GM12875 (cell line): ENCODE measurements around the gene ADK.
"Not testable (repeated sequence)": the region's sequence is repeated elsewhere in the genome, so short reads cannot be mapped to it uniquely, and the experiment has no call there.

Experiments
- H3K4me3 ChIP-seq: one replicate; pipeline ENCODE4 v1.5.1; 2011; ENCODE audit warnings: low read depth, low read length, control low read depth
- TF ChIP-seq, protein P1 (sequence below): IDR thresholded peaks from 2 replicates; pipeline ENCODE4 v1.5.1; 2011; ENCODE audit warnings: low read depth, mild to moderate bottlenecking, control low read depth, inconsistent platforms, low read length, moderate library complexity, borderline replicate concordance; ENCODE audit not compliant: insufficient read depth

The ADK gene

DNA sequence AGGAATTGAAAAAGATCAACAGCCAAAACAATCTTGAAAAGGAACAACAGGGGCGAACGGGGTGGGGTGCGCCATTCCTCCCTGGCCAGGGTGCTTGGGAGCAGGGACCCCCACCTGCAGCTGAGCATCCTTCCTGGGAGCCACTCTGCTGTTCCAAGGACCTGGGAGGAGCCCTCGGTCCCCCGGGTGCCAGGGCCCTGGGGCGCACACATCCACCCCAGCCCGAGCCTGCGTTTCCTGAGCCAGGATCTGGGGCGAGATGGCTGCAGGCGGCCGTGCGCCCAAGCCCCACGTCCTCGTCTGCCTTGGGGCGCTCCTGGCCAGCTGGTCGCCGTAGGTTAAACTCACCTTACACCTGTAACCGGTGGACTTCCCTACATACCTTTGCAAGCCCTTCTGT lies 11.0 kb upstream of the ADK start:
- TF ChIP-seq, protein P1, sequence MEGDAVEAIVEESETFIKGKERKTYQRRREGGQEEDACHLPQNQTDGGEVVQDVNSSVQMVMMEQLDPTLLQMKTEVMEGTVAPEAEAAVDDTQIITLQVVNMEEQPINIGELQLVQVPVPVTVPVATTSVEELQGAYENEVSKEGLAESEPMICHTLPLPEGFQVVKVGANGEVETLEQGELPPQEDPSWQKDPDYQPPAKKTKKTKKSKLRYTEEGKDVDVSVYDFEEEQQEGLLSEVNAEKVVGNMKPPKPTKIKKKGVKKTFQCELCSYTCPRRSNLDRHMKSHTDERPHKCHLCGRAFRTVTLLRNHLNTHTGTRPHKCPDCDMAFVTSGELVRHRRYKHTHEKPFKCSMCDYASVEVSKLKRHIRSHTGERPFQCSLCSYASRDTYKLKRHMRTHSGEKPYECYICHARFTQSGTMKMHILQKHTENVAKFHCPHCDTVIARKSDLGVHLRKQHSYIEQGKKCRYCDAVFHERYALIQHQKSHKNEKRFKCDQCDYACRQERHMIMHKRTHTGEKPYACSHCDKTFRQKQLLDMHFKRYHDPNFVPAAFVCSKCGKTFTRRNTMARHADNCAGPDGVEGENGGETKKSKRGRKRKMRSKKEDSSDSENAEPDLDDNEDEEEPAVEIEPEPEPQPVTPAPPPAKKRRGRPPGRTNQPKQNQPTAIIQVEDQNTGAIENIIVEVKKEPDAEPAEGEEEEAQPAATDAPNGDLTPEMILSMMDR, result no peak
- H3K4me3 ChIP-seq, result no peak overlapping the region

- no peak overlapping the region for H3K4me3 ChIP-seq
- TF ChIP-seq, protein P1, result no peak
These were observed 10.5 kb upstream of the ADK start for GRCh38 chr10:74140553-74140952.

GRCh38 chr10:74145133-74145532 lies 5.9 kb upstream of the ADK start:
- TF ChIP-seq, protein P1, result no peak
- H3K4me3 ChIP-seq, result no peak overlapping the region

- not testable (repeated sequence) for H3K4me3 ChIP-seq
These were observed 4.0 kb upstream of the ADK start for GRCh38 chr10:74146980-74147379.

- TF ChIP-seq, protein P1, result no peak
- H3K4me3 ChIP-seq, result peak within 1 kb of the TSS; percentile 100
These were observed 624 bp upstream of the ADK start, which contains the start of gene AP3M1 for GRCh38 chr10:74150204-74150989. Gene AP3M1 (minus strand): TSS chr10:74150828. CDS start chr10:74138379, 12,449 bp downstream.

DNA sequence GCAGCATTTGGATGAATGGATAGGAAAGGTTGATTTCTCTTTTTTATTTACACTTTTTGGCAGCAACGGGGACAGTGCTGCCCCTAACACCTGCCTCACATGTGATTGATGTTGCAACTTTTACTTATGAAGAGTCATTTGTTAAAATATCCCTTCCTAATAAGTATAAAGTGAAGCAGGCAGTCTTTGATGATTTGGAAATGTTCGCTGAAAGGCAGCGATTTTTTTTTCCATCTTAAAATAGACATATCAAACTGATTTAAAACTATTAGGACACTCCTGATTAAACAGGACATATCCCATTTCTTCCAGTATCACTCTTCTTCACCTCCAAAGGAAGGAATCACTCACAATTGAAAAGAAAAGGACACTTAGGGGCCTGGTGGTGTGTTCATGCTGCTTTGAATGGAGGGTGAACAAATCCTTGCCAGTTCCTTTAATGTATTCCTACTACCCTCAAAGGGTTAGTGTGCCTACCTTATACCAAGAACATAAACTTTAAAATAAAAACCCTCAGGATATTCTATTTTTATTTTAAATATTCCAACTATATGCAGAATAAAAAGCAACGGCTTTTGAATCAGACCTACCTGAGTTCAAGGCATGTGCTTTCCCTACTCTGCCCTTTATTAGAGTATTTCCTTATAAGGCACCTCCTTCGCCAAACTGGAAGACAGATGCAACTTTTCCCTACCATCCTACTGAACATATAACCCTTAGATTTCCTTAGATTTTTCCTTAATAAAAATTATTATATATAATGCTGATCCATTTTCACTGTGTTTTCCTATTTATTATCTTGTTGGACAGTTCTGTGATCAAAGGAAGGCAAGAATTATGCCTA lies 1.1 kb downstream of the ADK start:
- TF ChIP-seq, protein P1, result no peak
- peak overlapping the region; percentile 100 for H3K4me3 ChIP-seq

DNA sequence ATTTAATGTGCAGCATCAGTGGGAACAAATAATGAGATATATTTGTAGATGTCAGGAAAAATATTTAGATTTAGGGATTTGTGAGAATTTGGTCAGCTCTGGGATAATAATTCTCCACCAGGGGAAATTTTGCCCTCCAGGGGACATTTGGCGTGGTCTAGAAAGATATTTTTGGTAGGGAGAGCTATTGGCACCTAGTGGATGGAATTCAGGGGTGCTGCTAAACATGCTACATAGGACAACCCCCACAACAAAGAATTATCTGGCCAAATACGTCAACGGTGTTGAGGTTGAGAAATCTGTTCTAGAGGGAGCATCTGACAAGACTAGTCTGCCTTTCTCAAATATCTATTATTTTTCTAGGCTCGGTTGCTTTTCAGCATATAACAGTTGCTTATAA lies 2.1 kb downstream of the ADK start:
- H3K4me3 ChIP-seq, result no peak overlapping the region
- TF ChIP-seq, protein P1, result no peak
